ENCODE measurements around the gene S100PBP. TPM values are rescaled to one million over a fixed set of nuclear protein-coding genes. Genes with fewer than 3 reads are reported as not detected.
"Not testable (repeated sequence)": the region's sequence is repeated elsewhere in the genome, so short reads cannot be mapped to it uniquely, and the experiment has no call there.

S100PBP gene
- total RNA-seq, 4 donors from 2014 or later: 25.4 to 46.9 (median 29.8) TPM

GRCh38 chr1:32798191-32798590 is 19.3 kb upstream of the S100PBP start:
- no peak overlapping the region for H3K27ac ChIP-seq
- 94 to 100% methylated on average over 3 of the region's 4 CpGs for WGBS, 2 donors (ENCODE audit: low coverage in 1 of 2)
- no peak overlapping the region for H3K4me3 ChIP-seq
- no peaks in the 10 kb centered on the region for H3K4me1 ChIP-seq
- ATAC-seq: no peak
- H3K36me3 ChIP-seq: peaks cover 0 to 84% of the 10 kb centered on the region in 2 donors
- no peaks in the 10 kb centered on the region for H3K9me3 ChIP-seq
- no peak for TF ChIP-seq POLR2A (IDR thresholded peaks at IDR 0.05)
- TF ChIP-seq CTCF (IDR thresholded peaks at IDR 0.05): no peak
- TF ChIP-seq POLR2AphosphoS5 (IDR thresholded peaks at IDR 0.05): no peak
- TF ChIP-seq EP300 (IDR thresholded peaks at IDR 0.05): no peak
- H3K27me3 ChIP-seq: no peaks in the 10 kb centered on the region

DNA sequence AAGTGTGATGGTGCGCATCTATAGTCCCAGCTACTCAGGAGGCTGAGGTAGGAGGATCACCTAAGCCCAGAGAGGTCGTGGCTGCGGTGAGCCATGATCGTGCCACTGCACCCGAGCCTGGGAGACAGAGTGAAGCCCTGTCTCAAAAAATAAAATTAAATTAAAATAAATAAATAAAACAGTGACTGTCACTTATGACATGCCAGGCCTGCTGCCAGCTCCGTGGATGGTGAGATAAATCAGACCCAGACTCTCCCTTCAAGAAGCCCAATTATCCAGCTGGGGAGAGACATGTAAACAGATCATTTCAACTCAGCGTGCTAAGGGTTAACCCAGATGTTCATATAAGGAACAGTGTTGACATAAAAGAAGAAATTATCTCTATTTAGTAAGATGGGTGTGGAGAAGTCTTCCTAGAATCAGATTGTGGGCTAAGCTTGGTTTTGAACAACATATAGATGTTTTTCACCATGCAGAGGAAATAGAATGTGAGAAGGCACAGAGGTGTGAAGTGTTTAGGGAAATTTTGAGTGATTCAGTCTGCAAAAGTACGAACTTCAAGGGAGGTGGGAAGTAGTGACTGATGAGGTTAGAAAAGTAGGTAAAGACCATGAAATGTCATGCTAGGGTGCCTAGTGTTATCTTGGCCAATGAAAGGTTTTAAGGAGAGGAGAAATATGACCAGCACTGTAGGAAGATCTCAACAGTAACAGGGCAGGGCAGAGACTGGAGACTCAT is 18.6 kb upstream of the S100PBP start:
- peaks cover 0 to 81% of the 10 kb centered on the region in 2 donors for H3K36me3 ChIP-seq
- no peaks in the 10 kb centered on the region for H3K9me3 ChIP-seq
- 33 to 72% methylated on average over 1 to 8 of the region's 8 CpGs for WGBS, 2 donors (ENCODE audit: low coverage in 1 of 2)
- TF ChIP-seq POLR2AphosphoS5 (IDR thresholded peaks at IDR 0.05) (no peak), POLR2A (IDR thresholded peaks at IDR 0.05) (no peak), CTCF (IDR thresholded peaks at IDR 0.05) (no peak), EP300 (IDR thresholded peaks at IDR 0.05) (no peak)
- H3K4me1 ChIP-seq: no peaks in the 10 kb centered on the region
- ATAC-seq: no peak
- H3K4me3 ChIP-seq: no peak overlapping the region
- H3K27me3 ChIP-seq: no peaks in the 10 kb centered on the region
- no peak overlapping the region for H3K27ac ChIP-seq

DNA sequence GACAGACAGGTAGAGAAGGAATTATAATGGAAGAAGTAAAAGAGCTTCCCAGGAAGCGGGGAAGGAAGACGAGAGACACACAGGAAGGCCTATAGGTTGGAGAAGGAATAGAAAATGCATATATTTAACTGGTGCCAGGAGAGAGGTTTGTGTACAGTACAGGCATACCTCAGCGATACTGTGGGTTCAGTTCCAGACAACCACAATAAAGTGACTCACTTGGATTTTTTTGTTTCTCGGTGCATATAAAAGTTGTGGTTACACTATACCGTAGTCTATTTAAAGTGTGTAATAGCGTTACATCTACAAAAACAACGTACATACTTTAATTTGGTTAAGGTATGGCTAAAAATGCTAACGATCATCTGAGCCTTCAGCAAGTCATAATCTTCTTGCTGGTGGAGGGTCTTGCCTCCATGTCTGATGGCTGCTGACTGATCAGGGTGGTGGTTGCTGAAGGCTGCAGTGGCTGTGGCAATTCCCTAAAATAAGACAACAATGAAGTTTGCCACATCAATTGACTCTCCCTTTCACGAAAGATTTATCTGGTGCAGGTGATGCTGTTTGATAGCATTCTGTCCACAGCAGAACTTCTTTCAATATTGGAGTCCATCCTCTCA is 16.2 kb upstream of the S100PBP start:
- WGBS, 2 donors (ENCODE audit: low coverage in 1 of 2): 89% methylated on average over 9 of the region's 9 CpGs
- peaks cover 0 to 82% of the 10 kb centered on the region in 2 donors for H3K36me3 ChIP-seq
- TF ChIP-seq POLR2A (IDR thresholded peaks at IDR 0.05) (no peak), EP300 (IDR thresholded peaks at IDR 0.05) (no peak), CTCF (IDR thresholded peaks at IDR 0.05) (no peak), POLR2AphosphoS5 (IDR thresholded peaks at IDR 0.05) (no peak)
- H3K9me3 ChIP-seq: no peaks in the 10 kb centered on the region
- H3K4me3 ChIP-seq: no peak overlapping the region
- no peak overlapping the region for H3K27ac ChIP-seq
- H3K27me3 ChIP-seq: no peaks in the 10 kb centered on the region
- H3K4me1 ChIP-seq: no peaks in the 10 kb centered on the region
- ATAC-seq: no peak

DNA sequence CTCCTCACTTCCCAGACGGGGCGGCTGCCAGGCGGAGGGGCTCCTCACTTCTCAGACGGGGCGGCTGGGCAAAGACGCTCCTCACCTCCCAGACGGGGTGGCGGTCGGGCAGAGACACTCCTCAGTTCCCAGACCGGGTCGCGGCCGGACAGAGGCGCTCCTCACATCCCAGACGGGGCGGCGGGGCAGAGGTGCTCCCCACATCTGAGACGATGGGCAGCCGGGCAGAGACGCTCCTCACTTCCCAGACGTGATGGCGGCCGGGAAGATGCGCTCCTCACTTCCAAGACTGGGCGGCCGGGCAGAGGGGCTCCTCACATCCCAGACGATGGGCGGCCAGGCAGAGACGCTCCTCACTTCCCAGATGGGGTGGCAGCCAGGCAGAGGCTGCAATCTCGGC is 13.0 kb upstream of the S100PBP start:
- not testable (repeated sequence) for H3K4me3 ChIP-seq, ATAC-seq, H3K9me3 ChIP-seq, H3K27ac ChIP-seq, H3K27me3 ChIP-seq, H3K4me1 ChIP-seq
- no CpG with 5 or more reads among the region's 30 CpGs for WGBS, 2 donors (ENCODE audit: low coverage in 1 of 2)
- H3K36me3 ChIP-seq: peaks cover 0 to 84% of the 10 kb centered on the region in 2 donors

DNA sequence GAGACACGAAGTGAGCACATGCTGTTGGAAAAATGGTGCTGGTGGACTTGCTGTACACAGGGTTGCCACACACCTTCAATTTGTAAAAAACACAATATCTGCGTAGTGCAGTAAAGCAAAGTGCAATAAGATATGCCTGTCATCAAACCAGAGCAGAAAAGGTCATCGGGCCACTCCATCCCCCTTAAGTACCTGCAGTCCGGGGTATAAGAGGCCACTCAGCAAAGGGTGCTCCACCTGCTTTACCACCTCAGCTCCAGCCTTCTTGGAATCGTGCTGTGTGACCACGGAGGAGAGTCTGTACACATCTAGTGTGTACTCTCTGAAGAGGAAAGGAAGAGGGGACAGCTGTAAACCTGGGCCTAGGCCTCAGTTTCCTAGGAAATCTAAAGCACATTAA is 11.2 kb upstream of the S100PBP start:
- peaks cover 0 to 84% of the 10 kb centered on the region in 2 donors for H3K36me3 ChIP-seq
- H3K9me3 ChIP-seq: no peaks in the 10 kb centered on the region
- TF ChIP-seq EP300 (IDR thresholded peaks at IDR 0.05): no peak
- TF ChIP-seq POLR2A (IDR thresholded peaks at IDR 0.05): no peak
- TF ChIP-seq CTCF (IDR thresholded peaks at IDR 0.05): no peak
- TF ChIP-seq POLR2AphosphoS5 (IDR thresholded peaks at IDR 0.05): no peak
- H3K27me3 ChIP-seq: no peaks in the 10 kb centered on the region
- H3K4me3 ChIP-seq: no peak overlapping the region
- H3K4me1 ChIP-seq: peaks cover 0 to 2% (median 0%) of the 10 kb centered on the region in 3 donors
- 73 to 86% methylated on average over 4 to 6 of the region's 6 CpGs for WGBS, 2 donors (ENCODE audit: low coverage in 1 of 2)
- no peak for ATAC-seq
- no peak overlapping the region for H3K27ac ChIP-seq
